HT-29 (cell line): ENCODE results near the gene SBF2. TPM values are rescaled to one million over a fixed set of nuclear protein-coding genes. Genes with fewer than 3 reads are reported as not detected.
A peak's percentile ranks its signal among the peaks of the same experiment; 100 is the strongest.
"Not testable (repeated sequence)": the region's sequence is repeated elsewhere in the genome, so short reads cannot be mapped to it uniquely, and the experiment has no call there.

Experiments used
- DNase-seq: peaks from one replicate; pipeline ENCODE4 v3.0.0-alpha.2; 2015; ENCODE audit warnings: low spot score
- total RNA-seq: library from RNA; depleted of rRNA; stranded (reverse); fragments of >200 nt; shearing (Covaris generic); gene quantifications from 2 replicates; pipeline ENCODE4 v1.2.3, GENCODE V29; 2014

SBF2 gene
- total RNA-seq, 1 experiment from 2014 or later, result 24.4 TPM

- DNase-seq, result no peak
Measured at GRCh38 chr11:10197091-10197490, 96.9 kb downstream of the SBF2 start.

GRCh38 chr11:10192036-10192435 is 102.0 kb downstream of the SBF2 start:
- no peak for DNase-seq

GRCh38 chr11:10181811-10182210 is 112.2 kb downstream of the SBF2 start:
- peak; percentile 55 for DNase-seq

- no peak for DNase-seq
Measured at GRCh38 chr11:10164621-10165020, 129.4 kb downstream of the SBF2 start.

GRCh38 chr11:10162222-10162621 is 131.8 kb downstream of the SBF2 start:
- DNase-seq, result no peak

GRCh38 chr11:10160350-10160749 is 133.7 kb downstream of the SBF2 start:
- DNase-seq, result no peak

- DNase-seq, result no peak
Measured at GRCh38 chr11:10158461-10158860, 135.6 kb downstream of the SBF2 start.

- peak; percentile 31 for DNase-seq
Measured at GRCh38 chr11:10155793-10156490, 138.1 kb downstream of the SBF2 start.

- DNase-seq, result no peak
Measured at GRCh38 chr11:10150800-10151199, 143.2 kb downstream of the SBF2 start.

- no peak for DNase-seq
Measured at GRCh38 chr11:10149553-10149952, 144.5 kb downstream of the SBF2 start.

GRCh38 chr11:10147195-10147594 is 146.8 kb downstream of the SBF2 start:
- DNase-seq, result no peak

GRCh38 chr11:10144954-10145353 is 149.1 kb downstream of the SBF2 start:
- DNase-seq, result no peak

GRCh38 chr11:10139656-10140055 is 154.4 kb downstream of the SBF2 start:
- DNase-seq, result no peak

- no peak for DNase-seq
Measured at GRCh38 chr11:10139143-10139542, 154.9 kb downstream of the SBF2 start.

GRCh38 chr11:10134975-10135481 is 159.0 kb downstream of the SBF2 start:
- DNase-seq, result no peak

- not testable (repeated sequence) for DNase-seq
Measured at GRCh38 chr11:10134226-10134625, 159.8 kb downstream of the SBF2 start.

- DNase-seq, result not testable (repeated sequence)
Measured at GRCh38 chr11:10133251-10133650, 160.8 kb downstream of the SBF2 start.

GRCh38 chr11:10130875-10131274 is 163.1 kb downstream of the SBF2 start:
- DNase-seq, result no peak

- DNase-seq, result not testable (repeated sequence)
Measured at GRCh38 chr11:10129184-10129583, 164.8 kb downstream of the SBF2 start.

- DNase-seq, result no peak
Measured at GRCh38 chr11:10125522-10126133, 168.4 kb downstream of the SBF2 start.

- peak; percentile 49 for DNase-seq
Measured at GRCh38 chr11:10122326-10123197, 171.5 kb downstream of the SBF2 start.

GRCh38 chr11:10118865-10119264 is 175.2 kb downstream of the SBF2 start:
- no peak for DNase-seq
